Stimulated activated naive B cell treated with anti-CD40 and anti-IgM and Interleukin-4, amounts not matched to agents 10 μg/mL and 1 μg/mL and 100 μg/mL, for 72 hours (primary cell): Measurements from ENCODE around the gene NOL7.
A peak's percentile ranks its signal among the peaks of the same experiment; 100 is the strongest.

Experiments
- ATAC-seq, 2 donors: fragments of 150-1000 bp; cut with Tn5 transposase; replicated peaks; 2 replicates each; pipeline ENCODE4 v1.10.0; 2021; ENCODE audit warnings: moderate library complexity in 1 of 2
- DNase-seq: peaks from one replicate; pipeline ENCODE4 v3.0.0; 2021
- H3K27ac Mint-ChIP-seq: one replicate; pipeline ENCODE4 v1.8.0; 2022; ENCODE audit warnings: mild to moderate bottlenecking, mixed read lengths
- H3K27me3 Mint-ChIP-seq, 2 donors: one replicate each; pipeline ENCODE4 v1.8.0; 2022; ENCODE audit warnings: mixed read lengths in 2 of 2
- H3K36me3 Mint-ChIP-seq, 2 donors: one replicate each; pipeline ENCODE4 v1.8.0; 2022; ENCODE audit warnings: mixed read lengths in 2 of 2, mild to moderate bottlenecking in 1 of 2
- H3K4me1 Mint-ChIP-seq, 2 donors: one replicate each; pipeline ENCODE4 v1.8.0; 2022; ENCODE audit warnings: mixed read lengths in 2 of 2, mild to moderate bottlenecking in 1 of 2
- H3K4me3 Mint-ChIP-seq, 2 donors: one replicate each; pipeline ENCODE4 v1.8.0; 2022; ENCODE audit warnings: mild to moderate bottlenecking in 2 of 2, mixed read lengths in 2 of 2, moderate library complexity in 1 of 2
- H3K9me3 Mint-ChIP-seq, 2 donors: one replicate each; pipeline ENCODE4 v1.8.0; 2022; ENCODE audit warnings: mixed read lengths in 2 of 2, mild to moderate bottlenecking in 1 of 2

The NOL7 gene

GRCh38 chr6:13614926-13615791, at the start of gene NOL7:
Gene NOL7, plus strand, starts transcription at chr6:13615335. Its CDS starts 24 bp downstream, at chr6:13615359.
- DNase-seq (peak; percentile 97), ATAC-seq (peak; percentile 95)
- Mint-ChIP-seq H3K27ac (peak within 1 kb of the TSS; percentile 99), H3K9me3 (no peaks in the 10 kb centered on the region), H3K4me1 (peaks cover 18 to 43% of the 10 kb centered on the region in 2 donors), H3K36me3 (peaks cover 17 to 29% of the 10 kb centered on the region in 2 donors), H3K4me3 (peak within 1 kb of the TSS; percentile 92 to 98), H3K27me3 (no peaks in the 10 kb centered on the region)

DNA sequence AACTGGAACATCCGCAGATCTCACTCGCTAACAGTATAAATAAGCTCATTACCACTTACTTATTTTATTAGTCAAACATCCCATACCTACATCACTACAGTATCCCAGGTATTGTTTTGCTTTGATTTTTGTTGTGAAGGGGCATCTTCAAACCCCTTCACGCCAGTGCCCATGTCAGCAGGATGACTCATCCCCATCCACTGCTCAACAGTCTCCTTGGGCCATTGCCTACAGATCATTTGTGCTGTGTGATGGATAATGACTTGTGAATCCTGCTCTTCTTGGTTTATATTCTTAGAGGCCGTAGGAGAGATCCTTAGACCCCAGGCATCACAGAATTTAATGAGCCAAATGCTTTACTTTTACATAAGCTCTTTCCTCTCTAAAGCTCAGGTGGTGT, 49.2 kb upstream of the NOL7 start:
- H3K27ac Mint-ChIP-seq: no peak overlapping the region
- no peaks in the 10 kb centered on the region for H3K36me3 Mint-ChIP-seq
- peaks cover 6 to 7% of the 10 kb centered on the region in 2 donors for H3K27me3 Mint-ChIP-seq
- no peak for ATAC-seq
- no peak overlapping the region for H3K4me3 Mint-ChIP-seq
- DNase-seq: no peak
- H3K4me1 Mint-ChIP-seq: peaks cover 4 to 12% of the 10 kb centered on the region in 2 donors
- H3K9me3 Mint-ChIP-seq: no peaks in the 10 kb centered on the region

GRCh38 chr6:13566500-13566899, 48.6 kb upstream of the NOL7 start:
- peaks cover 4 to 12% of the 10 kb centered on the region in 2 donors for H3K4me1 Mint-ChIP-seq
- peaks cover 6 to 7% of the 10 kb centered on the region in 2 donors for H3K27me3 Mint-ChIP-seq
- H3K9me3 Mint-ChIP-seq: no peaks in the 10 kb centered on the region
- H3K4me3 Mint-ChIP-seq: no peak overlapping the region
- H3K36me3 Mint-ChIP-seq: no peaks in the 10 kb centered on the region
- no peak overlapping the region for H3K27ac Mint-ChIP-seq
- DNase-seq (no peak), ATAC-seq (no peak)

GRCh38 chr6:13568970-13569369, 46.2 kb upstream of the NOL7 start:
- Mint-ChIP-seq H3K4me1 (peaks cover 4 to 5% of the 10 kb centered on the region in 2 donors), H3K36me3 (peaks cover 0 to 6% of the 10 kb centered on the region in 2 donors), H3K4me3 (no peak overlapping the region), H3K27ac (no peak overlapping the region), H3K9me3 (no peaks in the 10 kb centered on the region), H3K27me3 (peaks cover 6 to 7% of the 10 kb centered on the region in 2 donors)
- ATAC-seq: no peak
- no peak for DNase-seq

DNA sequence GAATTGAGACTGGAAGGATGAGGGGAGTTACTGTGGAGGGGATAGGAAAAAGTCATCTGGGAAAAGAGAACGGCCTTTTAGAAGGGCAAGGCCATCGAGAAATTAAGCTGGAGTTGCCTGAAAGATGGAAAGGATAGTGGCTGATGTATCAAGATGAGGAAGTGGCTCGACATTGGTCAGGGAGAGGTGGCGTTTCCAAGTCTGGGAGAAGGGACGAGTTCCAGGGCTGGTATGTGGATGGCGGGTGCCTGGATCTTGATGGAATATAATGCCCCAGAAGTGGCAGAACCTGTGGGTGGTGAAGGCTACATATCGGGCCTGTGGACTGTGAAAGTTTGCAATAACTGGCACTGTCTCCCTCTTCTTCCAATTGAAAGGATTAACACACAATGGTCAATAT, 42.9 kb upstream of the NOL7 start:
- H3K27ac Mint-ChIP-seq: no peak overlapping the region
- H3K27me3 Mint-ChIP-seq: peaks cover 6 to 7% of the 10 kb centered on the region in 2 donors
- DNase-seq (no peak), ATAC-seq (no peak)
- H3K4me1 Mint-ChIP-seq: peaks cover 15 to 22% of the 10 kb centered on the region in 2 donors
- no peaks in the 10 kb centered on the region for H3K9me3 Mint-ChIP-seq
- H3K4me3 Mint-ChIP-seq: peak overlapping the region in 1 of 2 donors; percentile 13
- peaks cover 0 to 11% of the 10 kb centered on the region in 2 donors for H3K36me3 Mint-ChIP-seq

- Mint-ChIP-seq H3K27ac (no peak overlapping the region), H3K4me1 (peaks cover 15 to 22% of the 10 kb centered on the region in 2 donors), H3K36me3 (peaks cover 0 to 16% of the 10 kb centered on the region in 2 donors), H3K27me3 (peaks cover 6 to 7% of the 10 kb centered on the region in 2 donors), H3K4me3 (peak overlapping the region; percentile 89 to 97), H3K9me3 (no peaks in the 10 kb centered on the region)
- DNase-seq: no peak
- ATAC-seq: no peak
Measured at GRCh38 chr6:13572951-13573654, 42.0 kb upstream of the NOL7 start.

GRCh38 chr6:13573669-13574110, 41.4 kb upstream of the NOL7 start:
- Mint-ChIP-seq H3K4me1 (peaks cover 15 to 22% of the 10 kb centered on the region in 2 donors), H3K9me3 (no peaks in the 10 kb centered on the region), H3K27ac (peak overlapping the region; percentile 86), H3K4me3 (peak overlapping the region; percentile 89 to 97), H3K27me3 (peaks cover 3% of the 10 kb centered on the region in 2 donors), H3K36me3 (peaks cover 0 to 18% of the 10 kb centered on the region in 2 donors)
- ATAC-seq (no peak), DNase-seq (no peak)

GRCh38 chr6:13574149-13574570, 41.0 kb upstream of the NOL7 start:
- Mint-ChIP-seq H3K4me3 (peak overlapping the region; percentile 89 to 97), H3K27ac (peak overlapping the region; percentile 98), H3K27me3 (no peaks in the 10 kb centered on the region), H3K36me3 (peaks cover 0 to 18% of the 10 kb centered on the region in 2 donors), H3K9me3 (no peaks in the 10 kb centered on the region), H3K4me1 (peaks cover 15 to 22% of the 10 kb centered on the region in 2 donors)
- peak; percentile 85 for ATAC-seq
- DNase-seq: peak; percentile 93

- no peaks in the 10 kb centered on the region for H3K27me3 Mint-ChIP-seq
- peak; percentile 82 for ATAC-seq
- H3K36me3 Mint-ChIP-seq: peaks cover 0 to 18% of the 10 kb centered on the region in 2 donors
- H3K4me3 Mint-ChIP-seq: peak within 1 kb of the TSS; percentile 89 to 97
- peak within 1 kb of the TSS; percentile 98 for H3K27ac Mint-ChIP-seq
- H3K4me1 Mint-ChIP-seq: peaks cover 15 to 22% of the 10 kb centered on the region in 2 donors
- peak; percentile 81 for DNase-seq
- H3K9me3 Mint-ChIP-seq: no peaks in the 10 kb centered on the region
Measured at GRCh38 chr6:13574571-13575376, 40.4 kb upstream of the NOL7 start, which contains the start of gene SIRT5. Gene SIRT5, plus strand, starts transcription at chr6:13574601. Its CDS starts 9,510 bp downstream, at chr6:13584111.

DNA sequence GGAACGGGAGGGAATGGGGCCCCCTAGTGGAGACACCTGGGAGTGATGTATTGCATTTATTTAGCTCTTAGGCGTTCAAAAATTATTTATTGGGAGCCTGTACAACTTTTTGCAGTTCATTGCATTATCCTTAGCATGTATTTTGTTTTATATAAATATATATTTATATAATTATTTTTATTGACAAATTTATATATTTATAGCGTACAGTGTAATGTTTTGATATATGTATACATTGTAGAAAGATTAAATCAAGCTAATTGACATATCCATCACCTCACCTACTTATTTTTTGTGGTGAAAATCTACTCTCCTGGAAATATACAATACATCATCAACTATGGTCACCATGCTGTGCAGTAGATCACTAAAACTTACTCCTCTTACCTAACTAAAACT, 39.8 kb upstream of the NOL7 start:
- DNase-seq: no peak
- Mint-ChIP-seq H3K4me3 (peak overlapping the region; percentile 89 to 97), H3K27me3 (no peaks in the 10 kb centered on the region), H3K36me3 (peaks cover 1 to 19% of the 10 kb centered on the region in 2 donors), H3K4me1 (peaks cover 15 to 22% of the 10 kb centered on the region in 2 donors), H3K27ac (peak overlapping the region; percentile 98), H3K9me3 (no peaks in the 10 kb centered on the region)
- no peak for ATAC-seq

- peak overlapping the region; percentile 68 for H3K27ac Mint-ChIP-seq
- H3K36me3 Mint-ChIP-seq: peaks cover 8 to 22% of the 10 kb centered on the region in 2 donors
- ATAC-seq: no peak
- no peak for DNase-seq
- H3K4me1 Mint-ChIP-seq: peaks cover 15 to 22% of the 10 kb centered on the region in 2 donors
- H3K4me3 Mint-ChIP-seq: peak overlapping the region; percentile 43 to 66
- no peaks in the 10 kb centered on the region for H3K27me3 Mint-ChIP-seq
- H3K9me3 Mint-ChIP-seq: no peaks in the 10 kb centered on the region
Measured at GRCh38 chr6:13576017-13576416, 39.1 kb upstream of the NOL7 start.

DNA sequence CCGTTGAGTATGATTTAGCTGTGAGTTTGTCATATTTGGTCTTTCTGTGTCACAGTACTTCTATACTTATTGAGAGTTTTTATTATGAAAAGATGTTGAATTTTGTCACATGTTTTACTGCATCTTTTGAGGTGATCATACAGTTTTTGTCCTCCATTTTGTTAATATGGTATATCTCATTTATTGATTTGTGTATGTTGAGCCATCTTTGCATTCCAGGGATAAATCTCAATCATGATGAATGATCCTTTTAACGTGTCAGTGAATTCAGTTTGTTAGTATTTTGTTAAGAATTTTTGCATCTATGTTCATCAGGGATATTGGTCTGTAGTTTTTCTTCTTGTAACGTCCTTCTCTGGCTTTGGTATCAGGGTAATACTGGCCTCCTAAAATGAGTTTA, 37.2 kb upstream of the NOL7 start:
- H3K27ac Mint-ChIP-seq: no peak overlapping the region

DNA sequence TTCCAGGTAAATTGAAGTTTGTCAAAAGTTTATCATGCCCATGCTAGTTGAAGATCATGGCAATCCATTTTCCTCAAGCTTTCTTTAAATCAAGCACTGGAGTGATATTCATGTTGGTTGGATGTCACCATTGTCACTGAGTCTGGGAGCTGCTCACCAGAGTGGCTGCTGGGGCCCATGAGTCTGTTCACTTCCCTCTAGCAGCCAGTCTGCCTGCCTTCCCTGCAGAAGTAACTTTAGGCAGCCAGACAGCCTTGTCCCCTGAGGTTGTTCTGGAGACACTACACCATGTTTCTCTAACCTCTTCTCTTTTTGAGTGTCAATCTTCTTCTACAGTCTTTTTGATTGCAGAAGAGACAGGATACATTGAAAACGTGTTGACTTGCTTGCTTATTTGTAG, 35.2 kb upstream of the NOL7 start:
- Mint-ChIP-seq H3K27ac (no peak overlapping the region), H3K4me1 (peaks cover 9 to 14% of the 10 kb centered on the region in 2 donors), H3K4me3 (no peak overlapping the region), H3K9me3 (no peaks in the 10 kb centered on the region), H3K27me3 (no peaks in the 10 kb centered on the region), H3K36me3 (peaks cover 22 to 29% of the 10 kb centered on the region in 2 donors)
- DNase-seq (no peak), ATAC-seq (no peak)

More for the DNA sequence above, 37.2 kb upstream of the NOL7 start:
- H3K4me1 Mint-ChIP-seq: peaks cover 10 to 19% of the 10 kb centered on the region in 2 donors
- DNase-seq (no peak), ATAC-seq (no peak)
- peaks cover 13 to 26% of the 10 kb centered on the region in 2 donors for H3K36me3 Mint-ChIP-seq
- H3K4me3 Mint-ChIP-seq: no peak overlapping the region
- no peaks in the 10 kb centered on the region for H3K9me3 Mint-ChIP-seq
- H3K27me3 Mint-ChIP-seq: no peaks in the 10 kb centered on the region
